GM23338 (cell line): ENCODE results near the gene KRT85. TPM values are rescaled to one million over a fixed set of nuclear protein-coding genes. Genes with fewer than 3 reads are reported as not detected.
A peak's percentile ranks its signal among the peaks of the same experiment; 100 is the strongest.

Experiments
- ATAC-seq: fragments of 200-7000 bp; cut with Tn5 transposase; 3 replicates; pipeline ENCODE4 v1.9.1; 2020
- DNase-seq: peaks from one replicate; pipeline ENCODE4 v3.0.0-alpha.2; 2015; ENCODE audit warnings: low spot score
- H2AFZ ChIP-seq: fragments of 200-600 bp; sonication (generic); 2 replicates; pipeline ENCODE4 v1.8.0; 2016; ENCODE audit warnings: antibody characterized with exemption, mild to moderate bottlenecking, moderate library complexity
- H3F3A ChIP-seq: fragments of 200-600 bp; sonication (generic); replicated peaks from 2 replicates; pipeline ENCODE4 v1.8.0; 2017; ENCODE audit warnings: antibody characterized with exemption, mixed run types, low read depth
- H3K27ac ChIP-seq: fragments of 200-600 bp; sonication (generic); 2 replicates; pipeline ENCODE4 v1.6.1; 2016; ENCODE audit warnings: low read depth
- H3K27me3 ChIP-seq: fragments of 200-600 bp; sonication (generic); 2 replicates; pipeline ENCODE4 v1.8.0; 2016; ENCODE audit warnings: mild to moderate bottlenecking, mixed run types, moderate library complexity; ENCODE audit not compliant: insufficient read depth
- H3K36me3 ChIP-seq: fragments of 200-600 bp; sonication (generic); 2 replicates; pipeline ENCODE4 v1.8.0; 2016; ENCODE audit warnings: mild to moderate bottlenecking; ENCODE audit not compliant: insufficient read depth
- H3K4me1 ChIP-seq: fragments of 200-600 bp; sonication (generic); 2 replicates; pipeline ENCODE4 v1.8.0; 2016; ENCODE audit warnings: mild to moderate bottlenecking, moderate library complexity; ENCODE audit not compliant: insufficient read depth
- H3K4me2 ChIP-seq: fragments of 200-600 bp; sonication (generic); 2 replicates; pipeline ENCODE4 v1.7.1; 2017; ENCODE audit warnings: mixed run types
- H3K4me3 ChIP-seq: fragments of 200-600 bp; sonication (generic); 2 replicates; pipeline ENCODE4 v1.6.1; 2016; ENCODE audit warnings: mixed run types
- H3K79me2 ChIP-seq: fragments of 200-600 bp; sonication (generic); replicated peaks from 2 replicates; pipeline ENCODE4 v1.8.0; 2017; ENCODE audit warnings: mild to moderate bottlenecking; ENCODE audit not compliant: insufficient read depth
- H3K9me2 ChIP-seq: fragments of 200-600 bp; sonication (generic); 2 replicates; pipeline ENCODE4 v1.8.0; 2017; ENCODE audit not compliant: insufficient read depth
- H4K20me1 ChIP-seq: fragments of 200-600 bp; sonication (generic); replicated peaks from 2 replicates; pipeline ENCODE4 v1.8.0; 2017; ENCODE audit warnings: mild to moderate bottlenecking; ENCODE audit not compliant: insufficient read depth
- H3K27ac Mint-ChIP-seq: 2 replicates; pipeline ENCODE4 v1.8.0; 2020; ENCODE audit warnings: inconsistent platforms, mild to moderate bottlenecking, moderate library complexity, mixed read lengths
- H3K27me3 Mint-ChIP-seq: 3 replicates; pipeline ENCODE4 v1.8.0; 2022; ENCODE audit warnings: low read depth, mild to moderate bottlenecking, moderate library complexity, mixed read lengths, inconsistent platforms; ENCODE audit not compliant: insufficient read depth, poor library complexity
- H3K36me3 Mint-ChIP-seq: 3 replicates; pipeline ENCODE4 v1.8.0; 2021; ENCODE audit warnings: low read depth, mild to moderate bottlenecking, inconsistent platforms, moderate library complexity, mixed read lengths
- H3K4me1 Mint-ChIP-seq: 3 replicates; pipeline ENCODE4 v1.8.0; 2020; ENCODE audit warnings: mild to moderate bottlenecking, inconsistent platforms, mixed read lengths
- H3K4me3 Mint-ChIP-seq: 3 replicates; pipeline ENCODE4 v1.8.0; 2021; ENCODE audit warnings: moderate library complexity, mild to moderate bottlenecking, inconsistent platforms, mixed read lengths
- H3K9me3 Mint-ChIP-seq: 3 replicates; pipeline ENCODE4 v1.8.0; 2020; ENCODE audit warnings: moderate library complexity, mild to moderate bottlenecking, inconsistent platforms, mixed read lengths
- CTCF ChIP-seq, 2 experiments: fragments of 200-600 bp in 1 of 2; sonication (generic) in 1 of 2; conservative IDR thresholded peaks; 2 replicates each; pipeline versions ENCODE4 v1.5.1 to v1.6.1; 2016 to 2017; ENCODE audit warnings: antibody characterized with exemption in 2 of 2, low read depth in 2 of 2, mild to moderate bottlenecking in 2 of 2, moderate library complexity in 1 of 2
- EZH2phosphoT487 ChIP-seq: fragments of 200-600 bp; sonication (generic); IDR thresholded peaks from one replicate; pipeline ENCODE4 v1.8.1; 2018; ENCODE audit warnings: antibody characterized with exemption; ENCODE audit not compliant: unreplicated experiment
- NANOG ChIP-seq: IDR thresholded peaks from 2 replicates; pipeline ENCODE4 v1.6.1; 2016; ENCODE audit warnings: antibody characterized with exemption, borderline replicate concordance
- ZNF331 ChIP-seq: fragments of 250-450 bp; sonication (Bioruptor Pico); IDR thresholded peaks from 2 replicates; pipeline ENCODE4 v1.5.0; 2020; ENCODE audit warnings: low read depth, mild to moderate bottlenecking, moderate library complexity
- ZNF462 ChIP-seq: fragments of 250-450 bp; sonication (Bioruptor Pico); IDR thresholded peaks from 2 replicates; pipeline ENCODE4 v1.5.0; 2020; ENCODE audit warnings: mild to moderate bottlenecking, moderate library complexity
- long read RNA-seq: library from polyadenylated mRNA; unstranded; transcript quantifications from one replicate; pipeline ENCODE4 v2.0.0, GENCODE V29; 2020; ENCODE audit not compliant: unreplicated experiment
- polyA plus RNA-seq: library from polyadenylated mRNA; unstranded; fragments of >200 nt; fragmentation: Nextera tagmentation; extraction: Ambion mirVana; gene quantifications from 2 replicates; pipeline ENCODE4 v1.2.1, GENCODE V29; 2016
- total RNA-seq: library from RNA; depleted of rRNA; stranded (reverse); fragments of >200 nt; shearing (Covaris generic); gene quantifications from 2 replicates; pipeline ENCODE4 v1.2.3, GENCODE V29; 2014; rRNA removed

Gene KRT85
- total RNA-seq (not detected in 2 replicates), polyA plus RNA-seq (not detected in 2 replicates)
- long read RNA-seq = 0 reads

- Histone ChIP-seq H3K4me1 (no peaks in the 10 kb centered on the region), H3K27me3 (no peaks in the 10 kb centered on the region), H2AFZ (no peak within 1 kb of the TSS), H3K4me3 (no peak within 1 kb of the TSS), H3K79me2 (no peaks in the 10 kb centered on the region), H3K27ac (no peak within 1 kb of the TSS), H3F3A (no peaks in the 10 kb centered on the region), H3K4me2 (no peak within 1 kb of the TSS), H3K9me2 (no peaks in the 10 kb centered on the region), H4K20me1 (no peaks in the 10 kb centered on the region), H3K36me3 (no peaks in the 10 kb centered on the region)
- TF ChIP-seq CTCF (conservative IDR thresholded peaks at IDR 0.05; ENCODE audit: low read depth in 2 of 2) (peak in 1 of 2 experiments; percentile 13; a peak in 1 of 4 replicates), NANOG (no peak), ZNF462 (CRISPR knock-in tag) (no peak), ZNF331 (CRISPR knock-in tag) (no peak), EZH2phosphoT487 (no peak)
- no peak within 1 kb of the TSS for H3K27ac Mint-ChIP-seq
- no peaks in the 10 kb centered on the region for H3K9me3 Mint-ChIP-seq
- H3K36me3 Mint-ChIP-seq = no peaks in the 10 kb centered on the region; the same call in 2 of the 3 replicates
- peaks cover 2% of the 10 kb centered on the region for H3K27me3 Mint-ChIP-seq
- DNase-seq (peak; percentile 13), ATAC-seq (peak; percentile 24; the same call in 2 of the 3 replicates)
- peaks cover 3% of the 10 kb centered on the region; the same call in 1 of the 3 replicates for H3K4me1 Mint-ChIP-seq
- H3K4me3 Mint-ChIP-seq = no peak within 1 kb of the TSS; the same call in 2 of the 3 replicates
These were observed at the start of gene KRT85 for GRCh38 chr12:52366738-52367485. Gene KRT85, minus strand, starts transcription at chr12:52367481. Its CDS starts 76 bp downstream, at chr12:52367405.
